HG03097 (cell line): ENCODE results near the gene C3orf22.
"Not testable (repeated sequence)": the region's sequence is repeated elsewhere in the genome, so short reads cannot be mapped to it uniquely, and the experiment has no call there.

Experiments used
- ATAC-seq: cut with Tn5 transposase; IDR thresholded peaks from one replicate; pipeline ENCODE4 v1.9.1; 2021; ENCODE audit not compliant: unreplicated experiment, low FRiP score

Gene C3orf22, protein sequence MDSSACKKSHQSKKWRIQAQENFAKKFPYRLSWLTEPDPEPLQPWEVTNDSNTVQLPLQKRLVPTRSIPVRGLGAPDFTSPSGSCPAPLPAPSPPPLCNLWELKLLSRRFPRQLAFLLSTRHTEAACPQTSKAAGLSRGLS

DNA sequence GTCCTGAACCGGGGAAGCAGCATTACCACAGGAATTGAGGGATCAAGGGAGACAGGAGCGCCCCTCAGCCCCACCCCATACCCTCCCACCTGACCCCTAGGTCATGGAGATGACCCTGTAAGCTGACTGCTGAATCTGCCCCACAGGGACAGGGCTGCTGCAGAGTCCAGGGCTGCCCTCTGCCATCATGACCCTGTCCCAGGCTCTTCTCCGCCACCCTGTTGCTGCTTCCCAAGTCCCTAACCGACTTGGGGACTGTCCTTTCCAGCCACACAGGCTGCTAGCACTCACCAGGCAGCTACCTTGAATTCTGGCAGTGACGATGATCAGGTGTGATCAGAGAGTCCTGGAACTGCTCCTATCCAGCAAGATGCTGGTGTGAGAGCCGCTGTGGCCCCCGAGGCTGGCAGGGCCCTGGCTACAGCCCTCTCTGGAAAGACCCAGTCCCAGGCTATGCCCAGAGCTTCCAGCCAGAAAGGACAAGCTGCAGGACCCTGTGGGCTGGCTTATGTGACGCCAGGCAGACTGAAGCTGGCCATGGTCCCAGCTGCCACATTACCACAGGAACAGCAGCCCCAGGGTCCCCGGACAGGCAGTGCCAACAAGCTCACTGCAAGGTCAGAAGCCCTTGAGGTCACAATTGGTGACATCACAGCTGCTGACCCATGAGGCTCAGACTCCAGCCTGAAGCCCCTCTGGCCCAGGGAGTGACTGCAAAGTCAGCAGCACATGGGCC is at the start of gene C3orf22:
C3orf22 (minus strand) TSS at position 597 of the 736 bp plus-strand sequence. CDS start 5,542 bp downstream, outside the sequence.
- ATAC-seq, result no peak

DNA sequence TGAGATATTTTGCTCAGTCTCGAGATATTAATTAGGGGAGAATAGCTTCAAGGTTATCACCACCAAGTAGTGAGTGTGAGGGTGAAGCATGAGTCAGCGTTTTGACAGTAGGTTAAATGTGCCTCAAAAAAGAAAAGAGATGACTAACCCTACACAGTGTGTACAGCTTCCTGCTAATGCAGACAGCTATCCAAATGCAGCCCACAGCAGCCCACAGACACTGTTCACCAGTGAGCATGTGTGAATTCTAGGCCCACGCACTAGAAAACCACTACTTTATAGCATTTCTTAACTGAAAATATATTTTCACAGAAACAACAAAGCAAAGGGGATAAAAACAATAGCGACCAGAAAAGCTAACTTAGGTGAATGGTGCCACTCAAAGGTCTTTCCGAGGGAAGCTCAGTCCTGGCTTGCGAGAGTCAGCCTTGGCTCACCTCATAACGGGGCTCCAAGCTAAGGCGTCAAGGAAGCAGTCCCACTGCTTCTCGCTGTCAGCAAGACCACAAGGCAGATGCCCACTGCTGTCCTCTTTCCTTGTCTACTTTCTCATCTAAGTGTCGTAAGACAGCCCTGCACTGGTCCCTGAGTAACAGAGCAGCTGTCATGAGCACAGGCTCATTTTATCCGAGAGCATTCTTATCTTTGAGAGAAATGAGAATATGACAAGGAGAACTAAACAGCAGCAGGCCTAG is 48.6 kb upstream of the C3orf22 start:
- ATAC-seq, result no peak

DNA sequence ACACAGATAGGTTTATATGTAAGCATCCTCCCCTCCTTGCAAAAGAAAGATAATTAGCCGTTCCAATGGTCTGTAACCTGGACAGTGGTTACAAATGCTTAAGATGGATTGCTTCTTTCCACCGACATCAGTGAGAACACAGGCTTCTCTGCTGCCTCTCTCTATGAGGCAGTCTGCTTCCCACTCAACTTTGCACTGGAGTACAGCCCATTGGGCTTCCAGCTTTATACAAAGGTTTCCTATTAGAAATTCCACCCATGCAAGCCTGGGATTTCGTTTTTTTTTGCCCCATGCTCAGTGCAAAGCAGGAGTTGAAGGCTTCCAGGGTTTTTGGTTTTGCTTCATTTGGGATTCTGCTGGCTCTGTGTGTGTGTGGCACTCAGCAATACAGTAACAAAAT is 47.3 kb upstream of the C3orf22 start:
- no peak for ATAC-seq

DNA sequence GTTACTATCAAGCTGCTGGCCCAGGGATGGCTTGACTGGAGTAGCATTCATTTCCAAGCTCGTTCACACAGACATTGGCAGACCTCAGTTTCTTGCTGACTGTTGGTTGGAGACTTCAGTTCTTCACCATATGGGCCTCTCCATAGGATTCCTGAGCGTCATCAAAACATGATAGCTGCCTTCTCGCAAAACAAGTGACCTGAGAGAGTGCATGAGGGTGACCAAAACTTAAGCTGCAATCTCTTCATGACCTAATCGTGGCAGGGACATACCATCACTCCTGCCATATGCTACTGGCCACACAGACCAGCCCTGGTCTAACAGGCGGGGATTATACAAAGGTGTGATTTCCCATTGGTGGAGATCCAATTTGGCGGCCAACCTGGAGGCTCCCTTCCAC is 46.0 kb upstream of the C3orf22 start:
- ATAC-seq, result no peak

DNA sequence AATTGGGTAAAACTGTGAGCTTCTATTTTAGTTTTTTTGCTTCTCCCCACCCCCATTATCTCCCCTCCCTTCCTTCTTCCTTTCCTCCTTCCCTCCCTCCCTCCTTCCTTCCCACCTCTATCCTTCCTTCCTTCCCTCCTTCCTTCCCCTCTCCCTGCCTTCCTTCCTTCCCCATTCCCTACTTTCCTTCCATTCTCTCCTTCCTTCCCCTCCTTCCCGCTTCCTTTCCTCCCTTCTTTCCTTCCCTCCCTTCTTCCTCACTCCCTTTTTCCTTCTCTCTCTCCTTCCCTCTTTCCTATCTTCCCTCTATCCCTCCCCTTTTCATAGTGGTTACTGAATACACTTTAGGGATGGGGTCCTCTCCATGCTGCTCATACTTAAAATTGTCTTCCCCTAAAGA is 40.4 kb upstream of the C3orf22 start:
- no peak for ATAC-seq

DNA sequence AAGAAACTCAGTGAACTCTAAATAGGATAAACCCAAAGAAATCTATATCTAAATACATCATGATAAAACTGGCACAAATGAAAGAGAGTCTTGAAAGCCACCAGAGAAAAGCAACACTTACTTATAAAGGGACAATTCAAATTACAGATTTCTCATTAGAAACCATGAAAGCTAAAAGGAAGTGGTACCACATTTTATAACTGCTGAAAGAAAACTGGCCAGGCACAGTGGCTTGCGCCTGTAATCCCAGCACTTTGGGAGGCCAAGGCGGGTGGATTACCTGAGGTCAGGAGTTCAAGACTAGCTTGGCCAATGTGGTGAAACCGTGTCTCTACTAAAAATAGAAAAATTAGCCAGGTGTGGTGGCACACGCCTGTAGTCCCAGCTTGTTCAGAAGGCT is 36.7 kb upstream of the C3orf22 start:
- not testable (repeated sequence) for ATAC-seq

DNA sequence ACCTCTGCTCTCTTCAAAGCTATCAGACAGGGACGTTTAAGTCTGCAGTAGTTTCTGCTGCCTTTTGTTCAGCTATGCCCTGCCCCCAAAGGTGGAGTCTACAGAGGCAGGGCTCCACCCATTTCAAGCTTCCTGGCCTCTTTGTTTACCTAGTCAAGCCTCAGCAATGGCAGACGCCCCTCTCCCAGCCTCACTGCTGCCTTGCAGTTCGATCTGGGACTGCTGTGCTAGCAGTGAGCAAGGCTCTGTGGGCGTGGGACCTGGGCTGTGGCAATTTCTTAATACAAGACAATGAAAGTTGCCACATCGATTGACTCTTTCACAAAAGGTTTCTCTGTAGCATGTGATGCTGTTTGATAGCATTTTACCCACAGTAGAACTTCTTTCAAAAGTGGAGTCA is 32.8 kb upstream of the C3orf22 start:
- ATAC-seq, result not testable (repeated sequence)

DNA sequence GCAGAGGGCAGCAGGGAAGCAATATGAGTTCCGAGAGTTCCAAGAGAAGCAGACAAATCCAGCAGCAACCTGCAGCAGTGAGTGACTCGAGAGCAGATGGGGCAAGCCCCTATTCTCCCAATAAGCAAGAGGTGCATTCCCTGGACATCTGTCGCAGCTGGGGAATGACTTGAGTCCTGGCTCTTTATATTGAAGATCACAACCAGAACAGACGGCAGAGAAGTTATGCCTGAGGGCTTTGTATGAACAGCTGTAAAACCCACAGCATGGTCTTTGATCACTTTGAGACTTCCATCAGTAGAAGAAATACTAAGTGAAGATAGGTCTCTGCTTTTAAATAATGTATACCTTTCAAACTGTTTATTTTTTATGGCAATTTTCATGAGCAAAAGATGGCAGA is 23.6 kb upstream of the C3orf22 start:
- no peak for ATAC-seq

DNA sequence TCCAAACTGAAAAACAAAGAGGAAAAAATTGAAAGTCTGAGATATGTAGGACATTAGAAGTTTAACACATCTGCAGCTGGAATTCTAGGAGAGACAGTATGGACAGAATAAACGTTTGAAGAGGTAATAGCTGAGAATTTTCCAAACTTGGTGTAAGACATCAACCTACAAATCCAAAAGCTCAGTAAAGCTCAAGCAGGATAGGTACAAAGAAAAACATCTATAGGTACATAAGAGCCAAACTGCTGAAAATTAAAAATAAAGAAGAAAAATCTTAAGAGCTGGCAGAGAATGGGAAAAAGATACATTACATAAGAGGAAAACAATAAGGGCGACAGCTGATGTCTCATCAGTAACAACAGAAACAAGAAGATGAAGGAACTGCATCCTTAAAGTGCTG is 22.8 kb upstream of the C3orf22 start:
- ATAC-seq, result no peak

DNA sequence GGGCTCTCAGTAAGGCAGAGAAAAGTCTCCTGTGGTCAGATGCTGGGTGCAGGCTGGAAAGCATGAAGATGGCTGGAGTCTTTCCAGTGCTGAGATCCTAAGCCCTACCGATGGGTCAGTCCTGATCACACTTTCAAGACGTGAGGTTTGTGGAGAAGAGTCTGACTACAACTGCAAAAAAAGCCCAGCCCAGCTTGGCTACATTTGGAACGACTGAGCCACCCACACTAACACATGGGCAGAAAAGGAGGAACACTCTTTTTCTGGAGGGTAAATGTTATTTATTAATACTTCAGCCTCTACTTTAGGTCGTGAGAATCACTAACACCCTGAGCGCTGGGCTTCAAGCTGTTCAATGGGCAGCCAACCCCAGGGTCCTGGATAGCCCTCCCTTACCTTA is 22.0 kb upstream of the C3orf22 start:
- no peak for ATAC-seq

DNA sequence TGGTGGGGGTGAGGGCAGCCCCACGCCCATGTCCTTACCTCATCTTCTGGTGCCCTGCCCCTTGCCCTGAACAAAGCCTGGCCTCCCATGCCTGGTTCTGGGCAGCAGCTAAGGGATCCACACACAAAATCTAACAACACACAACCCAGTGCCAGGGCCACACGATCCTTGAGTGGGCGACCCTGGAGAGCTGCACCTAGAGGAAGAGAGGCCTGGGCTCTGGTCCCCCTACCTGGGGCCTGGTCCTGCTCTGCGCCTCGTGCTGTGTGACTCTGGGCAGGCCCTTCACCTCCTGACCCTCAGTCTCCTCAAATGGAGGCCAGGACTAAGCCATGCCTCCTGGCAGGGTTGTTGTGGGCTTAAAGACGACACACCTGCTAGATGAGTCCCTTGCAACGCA is 20.0 kb upstream of the C3orf22 start:
- no peak for ATAC-seq

DNA sequence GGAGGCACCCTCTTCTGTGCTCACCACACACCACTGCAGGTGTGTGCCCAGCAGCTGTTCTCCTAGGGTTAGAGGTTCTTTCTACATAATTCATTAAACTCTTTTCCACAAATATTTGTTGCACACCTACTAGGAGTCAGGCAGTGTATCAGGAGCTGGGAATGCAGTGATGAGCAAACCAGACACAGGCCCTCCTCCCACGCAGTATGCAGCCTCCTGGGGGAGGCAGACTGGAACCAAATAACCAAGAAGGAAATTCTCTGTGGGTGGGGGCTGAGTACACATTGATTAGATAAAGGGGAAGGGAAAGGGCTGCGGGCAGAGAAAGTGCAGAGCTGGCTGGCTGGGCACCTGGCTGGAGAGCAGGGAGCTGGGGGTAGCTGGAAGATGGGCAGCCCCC is 18.5 kb upstream of the C3orf22 start:
- no peak for ATAC-seq

DNA sequence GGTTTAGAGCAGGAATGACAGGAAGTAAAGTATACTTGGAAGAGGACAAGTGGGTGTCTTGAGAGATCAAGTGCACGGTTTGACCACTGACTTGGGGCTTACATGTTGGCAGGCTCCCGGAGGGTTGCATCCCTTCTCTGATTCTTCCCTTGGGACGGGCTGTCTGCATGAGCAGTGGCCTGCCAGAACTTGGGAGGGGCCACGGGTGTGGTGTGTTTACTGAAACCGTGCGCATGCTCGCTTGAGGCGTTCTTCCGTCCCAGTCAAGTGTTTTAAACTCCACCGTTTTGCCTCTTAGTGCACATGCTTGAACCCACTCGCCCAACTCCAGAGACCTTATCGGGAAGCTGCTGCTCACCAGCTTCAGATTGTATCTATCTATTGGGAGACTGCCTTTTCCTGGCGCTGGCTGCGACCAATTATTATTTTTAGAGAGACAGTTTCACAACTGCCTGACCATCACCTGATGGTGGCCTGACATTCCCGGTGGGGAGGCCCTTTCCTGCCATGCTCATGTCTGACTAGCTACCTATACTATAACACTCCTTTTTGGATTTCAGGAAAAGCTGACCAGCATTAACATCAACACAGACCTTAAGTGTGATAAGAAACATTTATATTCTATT is 14.9 kb upstream of the C3orf22 start:
- no peak for ATAC-seq

DNA sequence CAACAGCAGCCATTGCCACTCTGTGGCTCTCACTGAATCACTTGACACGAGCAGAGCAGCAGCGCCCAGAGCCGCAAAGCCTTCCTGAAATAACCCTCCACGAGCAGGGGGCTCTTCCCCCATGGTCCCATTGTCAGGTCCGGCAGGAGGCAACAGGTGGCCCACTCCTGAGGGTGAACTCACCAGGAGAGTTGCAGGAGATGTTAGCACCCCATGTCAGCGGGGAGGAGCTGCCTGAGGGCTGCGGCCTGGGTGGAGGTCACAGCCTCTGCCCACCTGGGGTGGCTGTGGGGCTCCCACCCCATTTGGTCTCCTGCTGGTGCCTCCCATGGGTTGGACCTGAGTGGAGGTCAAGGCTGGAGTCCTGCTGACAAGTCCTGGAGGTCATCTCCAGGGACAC is 12.3 kb upstream of the C3orf22 start:
- ATAC-seq, result no peak

DNA sequence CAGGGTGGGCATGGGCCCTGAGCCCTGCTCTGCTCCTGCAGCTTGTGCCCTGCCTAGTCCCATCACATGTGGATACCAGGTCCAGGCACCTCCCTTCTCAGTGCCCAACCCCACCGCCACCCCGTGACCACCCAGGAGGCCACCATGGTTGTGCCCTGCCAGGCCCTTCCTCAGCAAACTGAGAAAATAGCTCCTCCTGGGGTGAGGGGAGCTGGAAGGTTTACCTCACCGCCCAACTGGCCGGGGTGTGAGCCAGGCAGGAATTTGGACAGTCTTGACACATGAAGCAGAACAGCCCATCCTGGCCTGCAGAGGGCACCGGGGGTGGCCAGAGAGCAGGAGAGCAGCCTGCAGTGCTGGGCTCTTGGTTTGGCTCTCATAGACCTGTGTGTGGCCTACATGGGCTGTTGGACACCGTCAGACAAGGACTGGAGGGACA is 11.4 kb upstream of the C3orf22 start:
- no peak for ATAC-seq

DNA sequence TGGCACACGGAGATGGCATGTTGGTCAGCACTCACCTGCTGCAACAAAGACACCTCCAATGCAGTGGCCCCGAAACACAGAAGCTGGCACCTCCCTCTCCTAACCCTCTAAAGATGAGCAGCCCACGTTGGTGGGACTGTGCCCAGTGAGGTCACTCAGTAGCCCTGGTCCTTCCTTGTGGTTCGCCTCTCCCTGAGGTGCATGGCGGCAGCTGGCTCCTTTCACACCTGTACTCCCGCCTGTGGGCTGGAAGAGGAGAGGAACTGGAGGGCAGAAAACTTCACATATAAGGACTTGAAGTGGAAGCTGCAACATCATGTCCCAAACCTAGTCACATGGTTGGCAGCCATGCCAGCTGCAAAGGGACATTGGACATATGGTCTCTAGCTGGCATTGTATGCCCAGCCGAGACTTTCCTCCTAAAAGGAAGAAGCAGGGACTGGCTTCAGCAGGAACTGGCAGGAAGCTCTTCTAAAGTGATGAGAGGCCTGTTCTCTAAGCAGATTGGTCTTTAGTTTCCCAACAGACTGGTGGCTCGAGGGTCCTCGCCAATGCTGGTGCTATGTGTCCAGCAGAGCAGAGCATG is 10.8 kb upstream of the C3orf22 start:
- no peak for ATAC-seq

DNA sequence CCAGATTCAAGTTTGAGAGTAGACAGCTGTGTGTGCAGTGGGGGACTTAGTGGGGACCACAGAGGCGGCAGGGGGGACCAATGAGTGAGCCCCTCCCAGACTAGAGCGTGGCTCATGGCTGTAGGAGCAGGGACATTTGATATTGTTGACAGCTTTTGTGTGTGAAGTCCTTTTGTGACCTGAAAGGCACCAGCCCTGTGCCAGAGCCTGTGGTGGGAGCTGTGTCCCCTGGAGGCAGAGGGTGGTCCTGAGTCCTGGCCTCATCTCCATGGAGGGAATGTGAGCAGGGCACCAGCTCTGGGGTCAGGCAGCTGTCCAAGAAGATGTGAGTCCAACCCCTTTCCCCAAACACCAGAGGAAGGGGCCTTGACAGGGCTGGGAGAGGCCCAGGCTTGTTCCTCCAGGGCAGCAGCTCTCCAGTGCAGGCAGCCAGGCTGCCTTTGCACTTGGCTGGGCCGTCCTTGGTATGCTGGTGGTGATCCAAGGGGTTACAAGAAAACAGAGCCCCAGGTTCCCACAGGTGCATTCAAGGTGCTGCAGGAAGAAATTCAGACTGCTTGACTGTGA is 10.1 kb upstream of the C3orf22 start:
- no peak for ATAC-seq

DNA sequence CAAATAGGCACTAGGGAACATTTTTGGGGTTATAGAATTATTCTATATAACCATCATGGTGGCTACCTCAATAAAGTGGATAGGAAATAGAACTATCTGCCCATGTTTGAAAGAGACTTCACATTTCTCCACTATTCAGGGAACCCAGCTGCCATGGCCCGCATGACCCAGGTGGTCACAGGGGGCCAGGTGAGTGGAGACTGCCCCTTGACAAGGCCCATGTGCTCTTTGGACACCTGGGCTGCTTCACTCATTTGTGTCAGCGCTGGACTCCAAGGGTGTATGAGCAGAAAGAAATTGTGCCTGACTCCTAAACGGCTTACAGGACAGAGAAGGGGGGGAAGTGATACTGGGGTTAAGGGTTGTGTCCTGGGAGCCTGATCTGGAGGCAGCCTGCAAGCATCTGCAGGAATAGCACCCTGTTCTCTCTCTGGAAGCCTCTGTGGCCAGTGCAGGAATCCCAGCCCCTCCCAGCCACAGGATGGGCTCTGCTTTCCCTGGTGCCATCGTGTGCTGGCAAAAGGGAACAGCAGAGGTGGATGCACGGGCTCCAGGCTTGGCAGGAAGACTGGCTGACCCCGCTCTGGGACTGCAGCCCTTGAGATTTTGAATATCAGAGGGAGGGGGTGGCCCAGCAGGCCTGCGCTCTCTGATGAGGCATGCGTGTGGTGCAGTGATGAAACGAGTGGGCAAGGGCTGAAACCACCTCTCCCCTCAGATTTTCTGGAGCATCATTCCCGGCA is 9.1 kb upstream of the C3orf22 start:
- ATAC-seq, result no peak

DNA sequence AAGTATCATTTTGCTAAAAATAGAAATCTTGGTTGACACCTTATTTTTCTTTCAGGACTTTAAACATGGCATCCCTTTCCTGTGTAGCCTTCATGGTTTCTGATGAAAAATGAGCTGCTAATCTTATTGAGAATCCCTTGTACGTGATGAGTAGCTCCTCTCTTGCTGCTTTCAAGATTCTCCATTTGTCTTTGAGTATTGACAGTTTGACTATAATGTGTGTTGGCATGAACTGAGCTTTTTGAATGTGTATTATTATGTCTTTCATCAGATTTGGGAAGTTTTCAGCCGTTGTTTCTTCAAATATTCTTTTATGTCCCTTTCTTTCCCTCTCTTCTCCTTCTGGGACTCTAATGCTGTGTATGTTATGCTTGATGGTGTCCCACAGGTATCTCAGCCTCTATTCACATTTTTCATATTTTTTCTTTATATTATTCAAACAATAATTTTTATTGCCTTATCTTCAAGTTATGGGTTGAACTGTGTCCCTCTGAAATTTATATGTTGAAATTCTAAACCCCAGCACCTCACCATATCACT is 4.1 kb upstream of the C3orf22 start:
- no peak for ATAC-seq

DNA sequence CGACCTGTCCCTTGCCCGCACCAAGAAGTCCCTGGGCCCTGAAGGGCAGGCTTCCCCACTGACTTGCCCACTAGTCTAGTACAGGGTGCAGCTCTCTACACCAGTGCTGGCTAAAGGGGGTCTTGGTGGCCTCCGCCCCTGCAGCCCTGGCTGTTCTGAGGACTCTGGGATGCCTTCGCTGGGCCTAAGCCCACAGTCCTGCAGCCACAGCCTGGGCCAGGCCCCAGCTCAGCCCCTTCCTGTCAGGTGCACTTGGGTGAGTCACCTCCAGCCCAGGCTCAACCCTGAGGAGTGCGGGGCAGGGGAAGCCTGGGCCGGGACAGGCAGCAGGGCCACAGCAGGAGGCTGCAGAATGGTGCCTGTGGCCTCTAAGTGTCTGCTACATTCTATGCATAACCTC is 971 bp downstream of the C3orf22 start:
- ATAC-seq, result no peak
